ENCODE data around the gene CTSZ. TPM values are rescaled to one million over a fixed set of nuclear protein-coding genes. Genes with fewer than 3 reads are reported as not detected.

The CTSZ gene
- 10 to 100 TPM; 25.2 to 58.7 (median 51.9) TPM for total RNA-seq

- peak; percentile 72 to 79 for ATAC-seq
- Histone ChIP-seq H3K36me3 (peaks cover 0 to 5% of the 10 kb centered on the region in 2 donors), H3K4me3 (peak within 1 kb of the TSS; percentile 65 to 78 (median 76)), H3K27me3 (no peaks in the 10 kb centered on the region), H3K9me3 (no peaks in the 10 kb centered on the region), H3K4me1 (peaks cover 16 to 27% of the 10 kb centered on the region in 2 donors), H3K27ac (peak within 1 kb of the TSS; percentile 68 to 82 (median 78))
- DNase-seq: peak in 1 of 2 donors; percentile 37
- no peak for TF ChIP-seq CTCF (IDR thresholded peaks at IDR 0.05 in 4 of 5, conservative IDR thresholded peaks at IDR 0.05 in 1 of 5)
- TF ChIP-seq POLR2A (IDR thresholded peaks at IDR 0.05): peak in 1 of 2 donors; percentile 56
- in situ Hi-C loops (cut with MboI; ENCODE audit: low sequenced_read_pairs in 4 of 4): no loop called here
- intact Hi-C loops (cut with DNase I; ENCODE audit: low total_unique reads): loop anchor here (1.0 kb wide), 1 partner anchor 24 kb away; no protein-coding TSS in a partner anchor
These were observed at the start of gene CTSZ for GRCh38 chr20:59006864-59007664. Gene CTSZ, minus strand, starts transcription at chr20:59007254. Its CDS starts 126 bp downstream, at chr20:59007128.

DNA sequence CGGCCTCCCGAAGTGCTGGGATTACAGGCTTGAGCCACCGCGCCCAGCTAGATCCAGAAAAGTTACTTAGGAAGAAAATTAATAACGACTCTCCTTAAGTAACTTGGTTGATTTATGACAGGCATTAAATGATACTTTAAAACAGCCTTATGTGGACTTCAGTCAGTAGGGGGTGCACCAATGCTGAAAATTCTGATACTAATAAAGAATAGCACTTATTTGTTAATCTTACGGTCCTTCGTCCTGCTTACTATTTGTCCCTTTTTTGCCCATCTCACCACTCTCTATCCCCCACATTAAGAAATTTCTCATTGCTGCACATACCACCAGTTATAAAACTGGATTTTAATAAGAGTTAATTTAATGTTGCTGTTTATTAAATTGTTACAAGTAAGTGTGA is 48.2 kb upstream of the CTSZ start:
- no peak for ATAC-seq
- in situ Hi-C loops (cut with MboI; ENCODE audit: low sequenced_read_pairs in 4 of 4): loop anchor here in 1 of 4 donors (25.0 kb wide), 1 partner anchor 357 kb away; no protein-coding TSS in a partner anchor
- Histone ChIP-seq H3K4me1 (no peaks in the 10 kb centered on the region), H3K27me3 (no peaks in the 10 kb centered on the region), H3K9me3 (peaks cover 0 to 4% (median 0%) of the 10 kb centered on the region in 3 donors), H3K27ac (no peak overlapping the region), H3K4me3 (no peak overlapping the region), H3K36me3 (no peaks in the 10 kb centered on the region)
- intact Hi-C loops (cut with DNase I; ENCODE audit: low total_unique reads): no loop called here
- DNase-seq: no peak
- TF ChIP-seq POLR2A (IDR thresholded peaks at IDR 0.05) (no peak), CTCF (IDR thresholded peaks at IDR 0.05 in 4 of 5, conservative IDR thresholded peaks at IDR 0.05 in 1 of 5) (no peak)

GRCh38 chr20:59051666-59052185 is 44.7 kb upstream of the CTSZ start:
- Histone ChIP-seq H3K27ac (no peak overlapping the region), H3K4me1 (no peaks in the 10 kb centered on the region), H3K9me3 (no peaks in the 10 kb centered on the region), H3K4me3 (no peak overlapping the region), H3K36me3 (no peaks in the 10 kb centered on the region), H3K27me3 (no peaks in the 10 kb centered on the region)
- intact Hi-C loops (cut with DNase I; ENCODE audit: low total_unique reads): no loop called here
- in situ Hi-C loops (cut with MboI; ENCODE audit: low sequenced_read_pairs in 4 of 4): loop anchor here in 1 of 4 donors (25.0 kb wide), 1 partner anchor 361 kb away; no protein-coding TSS in a partner anchor
- no peak for TF ChIP-seq CTCF (IDR thresholded peaks at IDR 0.05 in 4 of 5, conservative IDR thresholded peaks at IDR 0.05 in 1 of 5)
- TF ChIP-seq POLR2A (IDR thresholded peaks at IDR 0.05): no peak
- no peak for DNase-seq
- ATAC-seq: no peak

DNA sequence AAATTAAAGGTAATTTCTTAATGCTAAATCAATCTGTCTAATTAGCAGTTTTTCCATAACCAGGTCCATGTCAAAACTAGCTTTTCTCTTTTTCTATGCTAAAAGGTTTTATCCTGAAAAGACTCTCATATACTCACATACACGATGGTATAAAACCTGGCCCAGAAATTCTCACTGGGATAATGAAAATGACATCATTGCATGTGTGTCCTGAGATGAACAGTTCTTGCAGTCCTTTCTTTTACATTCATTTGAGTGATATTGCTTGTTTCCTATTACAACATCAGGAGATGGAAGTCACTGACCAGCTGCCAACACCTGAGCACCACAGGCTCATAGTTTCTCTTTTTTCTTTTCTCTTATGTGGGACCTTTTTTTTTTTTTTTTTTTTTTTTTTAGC is 43.4 kb upstream of the CTSZ start:
- Histone ChIP-seq H3K4me1 (no peaks in the 10 kb centered on the region), H3K9me3 (no peaks in the 10 kb centered on the region), H3K27ac (no peak overlapping the region), H3K4me3 (no peak overlapping the region), H3K36me3 (no peaks in the 10 kb centered on the region), H3K27me3 (no peaks in the 10 kb centered on the region)
- DNase-seq (no peak), ATAC-seq (no peak)
- in situ Hi-C loops (cut with MboI; ENCODE audit: low sequenced_read_pairs in 4 of 4) (loop anchor here in 1 of 4 donors (25.0 kb wide), 1 partner anchor 362 kb away; no protein-coding TSS in a partner anchor), intact Hi-C loops (cut with DNase I; ENCODE audit: low total_unique reads) (no loop called here)
- no peak for TF ChIP-seq CTCF (IDR thresholded peaks at IDR 0.05 in 4 of 5, conservative IDR thresholded peaks at IDR 0.05 in 1 of 5)
- no peak for TF ChIP-seq POLR2A (IDR thresholded peaks at IDR 0.05)

All from gastrocnemius medialis (tissue), 4 donors.